Hematopoietic multipotent progenitor cell (in vitro differentiated cells): Measurements from ENCODE around the gene OR2A1. TPM values are rescaled to one million over a fixed set of nuclear protein-coding genes. Genes with fewer than 3 reads are reported as not detected.
"Not testable (repeated sequence)": the region's sequence is repeated elsewhere in the genome, so short reads cannot be mapped to it uniquely, and the experiment has no call there.

Experiments used
- DNase-seq, 3 donors: peaks; one replicate each; pipeline ENCODE4 v3.0.0-alpha.2; 2011 to 2015; ENCODE audit warnings: low read depth in 2 of 3, low spot score in 2 of 3
- total RNA-seq: library from RNA; depleted of rRNA; stranded (reverse); fragments of >200 nt; gene quantifications from one replicate; pipeline ENCODE4 v1.2.3, GENCODE V29; 2012

The OR2A1 gene
- total RNA-seq, 1 donor = 0.27 TPM

DNA sequence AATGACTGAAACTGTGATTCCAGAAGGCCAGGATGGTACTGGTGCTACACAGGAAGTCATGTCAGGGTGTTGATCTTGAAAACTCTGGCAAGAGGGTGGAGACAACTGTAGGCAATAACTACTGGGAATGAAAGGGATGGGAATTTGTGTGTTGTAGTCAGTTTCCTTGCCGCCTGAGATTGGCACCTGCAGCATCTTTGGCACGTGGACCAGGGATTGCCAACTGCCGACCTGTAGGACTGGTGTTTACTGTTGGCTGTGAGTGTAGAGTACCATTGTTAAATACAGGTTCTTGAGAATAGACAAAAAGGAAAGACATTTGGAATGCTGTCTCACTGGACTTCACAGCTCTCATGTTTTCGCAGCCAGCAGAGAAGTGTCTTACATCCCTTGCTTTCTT lies 11.1 kb downstream of the OR2A1 start:
- DNase-seq = not testable (repeated sequence)

DNA sequence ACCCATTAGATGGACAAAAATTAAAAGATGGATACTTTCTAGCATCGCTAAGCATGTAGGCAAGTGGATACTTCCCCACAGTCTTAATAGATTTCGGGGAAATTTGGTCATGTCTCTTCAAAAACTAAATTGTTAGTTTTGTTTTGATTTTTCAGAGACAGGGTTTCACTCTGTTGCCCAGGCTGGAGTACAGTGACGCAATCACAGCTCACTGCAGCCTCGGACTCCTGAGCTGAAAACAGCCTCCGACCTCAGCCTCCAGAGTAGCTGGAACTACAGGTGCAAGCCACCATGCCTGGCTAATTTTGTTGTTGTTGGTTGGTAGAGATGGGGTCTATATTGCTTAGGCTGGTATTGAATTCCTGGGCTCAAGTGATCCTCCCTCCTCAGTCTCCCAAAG lies 13.6 kb downstream of the OR2A1 start:
- DNase-seq = not testable (repeated sequence)

DNA sequence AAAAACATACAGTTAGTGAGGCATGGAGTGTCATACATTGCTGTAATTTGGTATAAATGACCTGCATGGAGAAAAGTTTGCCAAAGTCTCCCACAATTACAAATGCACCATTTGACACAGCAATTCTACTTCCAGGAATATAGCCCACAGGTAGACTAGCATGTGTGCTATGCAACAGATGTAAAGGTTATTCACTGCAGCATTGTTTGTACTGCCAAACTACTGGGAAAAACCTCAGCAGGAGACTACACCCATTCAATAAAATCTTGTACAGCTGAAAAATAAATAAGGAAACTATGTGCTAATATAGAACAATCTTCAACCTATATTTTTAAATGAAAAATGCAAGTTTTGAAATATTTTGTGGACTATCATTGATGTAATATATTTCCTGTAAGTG lies 17.8 kb downstream of the OR2A1 start:
- not testable (repeated sequence) for DNase-seq

DNA sequence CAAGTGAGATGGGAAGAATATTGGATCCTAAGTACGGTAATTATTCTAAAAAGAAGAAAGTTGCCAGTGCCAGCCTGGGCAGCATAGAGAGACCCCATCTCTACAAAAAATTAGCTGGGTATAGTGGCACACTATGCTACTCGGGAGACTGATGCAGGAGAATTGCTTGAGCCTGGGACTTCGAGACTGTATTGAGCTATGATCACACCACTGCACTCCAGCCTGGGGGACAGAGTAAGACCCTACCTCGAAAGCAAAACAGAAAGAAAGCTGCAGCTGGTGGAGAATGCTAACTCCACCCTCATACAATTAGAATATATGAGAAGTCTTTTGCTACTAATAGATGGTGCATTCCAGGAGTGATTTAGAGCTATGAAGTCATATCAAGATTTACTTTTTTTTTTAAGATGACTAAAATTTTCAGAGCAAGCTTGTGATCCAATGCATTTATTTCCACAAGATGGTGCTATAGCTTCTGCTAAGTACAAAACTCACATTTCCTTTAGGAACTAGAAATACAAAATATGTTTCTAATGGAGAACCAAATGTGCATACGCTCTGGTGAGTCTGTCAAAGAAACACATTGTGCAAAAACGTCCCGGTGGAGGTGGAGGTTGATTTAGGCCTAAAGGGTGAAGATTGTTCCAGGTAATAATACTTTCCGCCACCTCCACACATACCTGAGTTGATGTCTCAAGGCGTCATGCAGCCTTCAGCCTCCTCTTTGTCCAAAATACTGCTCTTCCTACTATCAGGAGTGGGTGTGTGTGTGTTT lies 19.2 kb downstream of the OR2A1 start:
- not testable (repeated sequence) for DNase-seq

DNA sequence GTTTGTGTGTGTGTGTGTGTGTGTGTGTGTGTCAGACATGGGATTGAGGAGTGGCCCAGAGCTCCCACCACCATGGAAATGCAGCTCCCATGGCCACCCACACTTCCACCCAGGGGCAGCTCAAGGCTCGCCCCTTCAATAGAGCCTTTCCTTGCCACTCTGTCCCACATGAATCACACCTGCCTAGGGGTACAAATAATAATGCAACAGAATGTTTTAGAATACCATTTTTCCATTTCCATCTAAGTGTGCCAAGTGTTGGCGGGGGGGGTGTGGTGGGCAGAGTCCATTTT lies 19.7 kb downstream of the OR2A1 start:
- DNase-seq = not testable (repeated sequence)

DNA sequence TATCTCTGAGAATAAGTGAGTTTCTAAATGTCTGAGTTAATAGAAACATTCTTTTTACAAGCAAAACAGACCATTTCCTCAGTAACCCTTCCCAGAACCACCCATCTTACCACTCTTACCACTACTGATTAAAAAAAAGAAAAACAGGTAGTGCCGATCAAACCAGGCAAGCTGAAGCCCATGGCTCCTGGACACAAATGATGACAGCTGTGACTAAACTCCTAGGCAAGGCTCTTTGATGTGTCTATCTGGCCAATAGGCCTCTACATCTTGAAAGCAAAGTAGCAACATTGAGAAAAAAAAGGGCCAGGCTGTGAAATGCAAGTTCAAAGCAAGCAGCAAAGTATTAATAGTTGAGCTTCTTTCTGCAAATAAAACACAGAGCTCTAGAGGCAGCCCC lies 36.4 kb downstream of the OR2A1 start:
- DNase-seq = not testable (repeated sequence)

DNA sequence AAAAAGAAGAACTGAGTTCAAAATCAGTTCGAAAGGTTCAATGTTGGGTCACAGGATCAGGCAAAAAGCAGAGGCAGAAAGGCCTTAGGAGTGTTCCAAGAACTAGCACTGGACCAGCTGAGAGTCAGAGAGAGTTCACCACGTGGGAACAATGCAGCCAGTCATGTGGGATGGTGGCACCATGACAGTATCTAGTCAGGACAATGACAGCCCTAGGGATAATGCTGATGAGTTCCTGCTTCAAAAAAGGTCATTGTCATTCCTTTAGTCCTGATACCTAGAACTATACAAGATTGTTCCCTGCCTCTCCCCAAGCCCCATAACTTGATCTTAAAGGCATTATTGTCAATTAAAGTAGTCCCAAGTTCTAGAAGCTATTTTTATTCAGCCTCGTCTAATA lies 39.4 kb downstream of the OR2A1 start:
- DNase-seq = not testable (repeated sequence)

DNA sequence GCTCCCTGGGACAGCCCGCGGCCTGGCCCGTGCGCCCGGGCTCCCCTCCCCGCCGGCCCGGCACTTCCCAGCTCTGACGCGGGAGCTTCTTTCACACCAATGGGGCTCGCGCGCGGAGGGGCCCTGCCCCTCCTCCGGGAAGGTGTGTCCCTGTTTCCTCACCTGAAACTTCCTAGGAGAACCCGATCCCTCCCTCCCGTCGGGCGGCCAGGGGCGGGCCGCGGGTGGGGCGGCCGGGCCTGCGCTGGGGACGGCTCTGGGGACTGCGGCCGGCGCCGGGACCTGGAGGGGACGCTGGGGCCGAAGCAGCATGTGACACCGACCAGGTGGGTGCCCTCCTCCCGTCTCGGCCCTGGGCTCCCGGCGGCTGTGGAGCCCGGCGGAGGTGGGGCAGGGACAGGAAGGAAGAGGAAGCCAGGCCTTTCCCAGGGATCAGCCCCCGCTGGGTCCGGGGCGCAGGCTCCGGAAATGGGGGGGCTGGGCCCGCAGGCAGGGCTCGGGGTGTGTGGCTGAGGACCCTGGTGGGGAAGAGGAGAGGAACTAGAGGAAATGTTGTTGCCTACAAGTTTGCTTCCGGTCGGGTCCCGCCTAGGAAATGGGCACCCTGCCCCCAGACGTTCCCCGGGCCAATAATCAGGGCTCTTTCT lies 43.1 kb downstream of the OR2A1 start, which contains the start of gene ARHGEF5:
Gene ARHGEF5, plus strand, starts transcription at position 227 of the 647 bp plus-strand sequence. CDS start 7,268 bp downstream, outside the sequence.
- not testable (repeated sequence) for DNase-seq

DNA sequence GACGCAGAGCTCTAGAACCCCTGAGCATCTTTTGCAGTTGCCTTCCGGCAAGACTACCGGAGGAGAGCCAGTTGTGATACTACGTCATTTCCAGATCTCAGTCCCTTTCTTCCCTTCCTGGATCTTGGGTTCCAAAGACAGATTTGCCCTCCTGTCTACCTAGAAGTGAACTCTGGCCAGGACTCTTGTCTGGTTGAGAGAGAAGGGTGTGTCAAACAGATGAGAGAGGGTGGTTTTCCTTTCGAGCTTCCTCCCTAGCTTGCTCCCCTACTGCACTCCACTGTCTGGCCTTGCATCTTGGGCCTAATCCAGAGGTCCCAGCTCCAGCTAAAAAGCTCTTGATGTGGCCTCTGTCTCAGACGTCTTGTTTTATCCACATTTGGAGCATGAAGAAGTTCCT lies 44.0 kb downstream of the OR2A1 start:
- not testable (repeated sequence) for DNase-seq

DNA sequence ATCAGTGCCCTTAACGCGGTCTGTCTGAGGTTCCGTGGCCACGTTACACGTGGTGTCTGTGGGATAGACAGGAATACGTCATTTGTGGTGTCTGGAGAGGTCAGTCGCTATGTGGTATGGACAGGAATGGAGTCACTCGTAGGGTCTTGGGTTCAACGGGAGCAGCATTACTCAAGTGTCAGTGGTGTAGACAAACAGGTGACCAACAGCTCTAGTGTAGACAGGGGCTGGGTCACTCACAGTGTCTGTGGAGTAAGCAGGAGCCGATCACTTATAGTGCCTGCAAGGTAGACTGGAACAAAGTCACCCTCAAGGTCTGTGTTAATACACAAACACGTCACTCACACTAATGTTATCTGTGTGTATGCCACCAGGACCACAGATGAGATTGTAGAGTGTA lies 44.6 kb downstream of the OR2A1 start:
- not testable (repeated sequence) for DNase-seq

DNA sequence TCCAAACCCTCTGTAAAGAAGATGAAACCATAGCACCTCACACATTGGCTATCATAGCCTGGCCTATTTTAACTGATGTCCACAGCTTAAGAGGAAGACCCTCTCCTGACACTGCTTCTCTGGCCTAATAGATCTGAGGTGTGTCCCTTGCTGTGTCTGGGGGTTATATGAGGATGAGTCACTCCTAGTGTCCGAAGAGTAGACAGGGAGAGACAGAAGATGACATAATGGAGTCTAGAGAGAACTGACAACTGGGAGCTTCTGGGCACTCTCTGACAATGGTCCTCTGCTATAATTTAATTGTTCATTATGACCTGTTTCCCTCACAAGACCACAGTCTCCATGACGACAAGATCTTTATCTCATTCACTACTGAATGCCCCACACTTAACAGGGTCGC lies 49.8 kb downstream of the OR2A1 start:
- DNase-seq = not testable (repeated sequence)

DNA sequence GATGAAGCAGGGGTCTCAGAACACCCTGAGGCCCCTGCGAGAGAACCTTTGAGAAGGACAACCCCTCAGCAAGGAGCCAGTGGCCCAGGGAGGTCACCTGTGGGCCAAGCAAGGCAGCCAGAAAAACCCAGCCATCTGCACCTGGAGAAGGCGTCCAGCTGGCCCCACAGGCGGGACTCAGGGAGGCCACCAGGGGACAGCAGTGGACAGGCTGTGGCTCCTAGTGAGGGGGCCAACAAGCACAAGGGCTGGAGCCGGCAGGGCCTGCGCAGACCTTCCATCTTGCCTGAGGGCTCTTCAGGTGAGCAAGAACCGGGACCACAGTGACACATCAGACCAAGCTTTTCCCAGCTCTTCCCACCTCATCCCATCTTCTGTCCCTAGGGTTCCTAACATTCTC lies 53.3 kb downstream of the OR2A1 start:
- not testable (repeated sequence) for DNase-seq

DNA sequence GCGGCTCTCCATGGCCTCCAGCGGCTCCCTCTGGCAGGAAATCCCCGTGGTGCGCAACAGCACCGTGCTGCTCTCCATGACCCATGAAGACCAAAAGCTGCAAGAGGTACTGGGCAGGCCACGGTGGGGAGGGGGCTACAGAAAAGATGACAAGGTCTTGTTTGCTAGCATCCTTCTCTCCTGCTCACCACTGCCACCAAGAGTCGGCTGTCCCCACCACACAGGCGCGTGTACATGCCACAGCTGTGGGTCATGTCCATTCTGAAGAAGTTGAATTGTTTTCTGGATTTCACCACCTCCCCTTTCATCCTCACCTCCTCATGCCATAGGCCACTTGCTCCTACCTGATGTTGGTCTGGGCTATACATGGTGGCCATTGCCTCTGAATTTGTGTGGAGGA lies 55.0 kb downstream of the OR2A1 start:
- not testable (repeated sequence) for DNase-seq

DNA sequence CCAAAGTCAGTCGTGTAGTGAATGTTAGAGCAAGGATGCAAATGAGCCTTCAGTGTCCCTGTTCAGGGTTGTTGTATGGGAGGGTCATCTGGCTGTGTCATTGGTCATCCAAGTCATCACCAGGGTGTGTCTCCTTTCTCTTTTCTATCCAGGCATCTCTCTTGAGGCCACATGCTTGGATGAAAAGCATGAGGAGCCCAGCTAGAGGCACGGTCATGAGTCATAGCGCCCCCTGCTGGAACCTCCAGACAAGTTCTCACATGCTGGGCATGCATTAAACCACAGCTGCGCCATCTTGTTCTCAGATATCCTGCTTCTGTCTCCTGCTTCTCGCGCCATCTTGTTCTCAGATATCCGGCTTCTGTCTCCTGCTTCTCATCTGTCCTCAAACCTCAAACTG lies 57.0 kb downstream of the OR2A1 start:
- DNase-seq = not testable (repeated sequence)

Other genes starting within 250 kb of the OR2A1 start
- gene OR2A25, start 242.6 kb upstream of the OR2A1 start, total RNA-seq = not detected
- not detected for gene OR2A12, start 226.1 kb upstream of the OR2A1 start, total RNA-seq
- not detected for gene OR2A2, start 202.8 kb upstream of the OR2A1 start, total RNA-seq
- gene OR2A14, start 189.2 kb upstream of the OR2A1 start, total RNA-seq = not detected
- not detected for gene CTAGE4, start 129.0 kb upstream of the OR2A1 start, total RNA-seq
- 0.54 TPM for gene ARHGEF35, start 116.6 kb upstream of the OR2A1 start, total RNA-seq
- gene OR2A42, start 72.8 kb upstream of the OR2A1 start, total RNA-seq = under 0.01 TPM
- gene OR2A7, start 47.6 kb upstream of the OR2A1 start, total RNA-seq = 2.7 TPM
- 0.81 TPM for gene CTAGE8, start 43.1 kb upstream of the OR2A1 start, total RNA-seq
- 4.3 TPM for gene ARHGEF5, start 43.0 kb downstream of the OR2A1 start, total RNA-seq
- gene NOBOX, start 91.3 kb downstream of the OR2A1 start, total RNA-seq = not detected